ENCODE results near the gene TNIP1.

Gene TNIP1

DNA sequence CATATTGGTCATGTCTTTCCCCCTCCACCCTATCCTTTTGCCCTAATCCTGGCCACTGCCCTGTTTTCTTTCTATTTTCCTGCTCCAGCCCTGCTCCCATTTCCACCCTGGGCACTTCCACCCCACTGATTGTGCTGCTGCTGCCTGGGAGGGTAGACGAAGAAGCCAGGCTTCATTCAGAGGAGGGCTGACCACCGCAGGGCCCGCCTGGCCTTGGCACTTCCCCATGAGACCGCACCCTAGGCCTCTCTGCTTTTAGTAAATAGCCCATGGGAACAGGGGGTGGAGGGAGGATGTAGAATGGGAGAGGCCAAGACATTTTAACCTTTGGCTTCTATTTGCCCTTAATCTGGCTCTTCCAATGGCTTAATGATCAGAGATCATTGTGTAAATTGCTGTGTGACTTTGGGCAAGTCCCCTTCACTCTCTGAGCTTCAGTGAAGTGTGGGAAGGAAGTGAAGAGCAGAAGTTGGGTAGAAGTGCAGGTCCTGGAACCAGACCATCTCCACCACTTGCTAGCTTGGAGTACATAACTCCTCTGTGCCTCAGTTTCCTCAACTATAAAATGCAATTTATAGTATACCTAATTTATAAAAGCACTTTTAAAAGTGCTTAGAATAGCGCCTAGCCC is 74.0 kb downstream of the TNIP1 start:
- Histone ChIP-seq H3K36me3 (no peaks in the 10 kb centered on the region), H3K9me3 (no peaks in the 10 kb centered on the region), H3K4me3 (ENCODE audit: low read depth, low read length) (no peak overlapping the region), H3K4me1 (no peaks in the 10 kb centered on the region), H3K27me3 (no peaks in the 10 kb centered on the region)
- DNase-seq = no peak
- TF ChIP-seq, protein P1, sequence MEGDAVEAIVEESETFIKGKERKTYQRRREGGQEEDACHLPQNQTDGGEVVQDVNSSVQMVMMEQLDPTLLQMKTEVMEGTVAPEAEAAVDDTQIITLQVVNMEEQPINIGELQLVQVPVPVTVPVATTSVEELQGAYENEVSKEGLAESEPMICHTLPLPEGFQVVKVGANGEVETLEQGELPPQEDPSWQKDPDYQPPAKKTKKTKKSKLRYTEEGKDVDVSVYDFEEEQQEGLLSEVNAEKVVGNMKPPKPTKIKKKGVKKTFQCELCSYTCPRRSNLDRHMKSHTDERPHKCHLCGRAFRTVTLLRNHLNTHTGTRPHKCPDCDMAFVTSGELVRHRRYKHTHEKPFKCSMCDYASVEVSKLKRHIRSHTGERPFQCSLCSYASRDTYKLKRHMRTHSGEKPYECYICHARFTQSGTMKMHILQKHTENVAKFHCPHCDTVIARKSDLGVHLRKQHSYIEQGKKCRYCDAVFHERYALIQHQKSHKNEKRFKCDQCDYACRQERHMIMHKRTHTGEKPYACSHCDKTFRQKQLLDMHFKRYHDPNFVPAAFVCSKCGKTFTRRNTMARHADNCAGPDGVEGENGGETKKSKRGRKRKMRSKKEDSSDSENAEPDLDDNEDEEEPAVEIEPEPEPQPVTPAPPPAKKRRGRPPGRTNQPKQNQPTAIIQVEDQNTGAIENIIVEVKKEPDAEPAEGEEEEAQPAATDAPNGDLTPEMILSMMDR (IDR thresholded peaks at IDR 0.05; ENCODE audit: low read depth, low read length) = no peak

DNA sequence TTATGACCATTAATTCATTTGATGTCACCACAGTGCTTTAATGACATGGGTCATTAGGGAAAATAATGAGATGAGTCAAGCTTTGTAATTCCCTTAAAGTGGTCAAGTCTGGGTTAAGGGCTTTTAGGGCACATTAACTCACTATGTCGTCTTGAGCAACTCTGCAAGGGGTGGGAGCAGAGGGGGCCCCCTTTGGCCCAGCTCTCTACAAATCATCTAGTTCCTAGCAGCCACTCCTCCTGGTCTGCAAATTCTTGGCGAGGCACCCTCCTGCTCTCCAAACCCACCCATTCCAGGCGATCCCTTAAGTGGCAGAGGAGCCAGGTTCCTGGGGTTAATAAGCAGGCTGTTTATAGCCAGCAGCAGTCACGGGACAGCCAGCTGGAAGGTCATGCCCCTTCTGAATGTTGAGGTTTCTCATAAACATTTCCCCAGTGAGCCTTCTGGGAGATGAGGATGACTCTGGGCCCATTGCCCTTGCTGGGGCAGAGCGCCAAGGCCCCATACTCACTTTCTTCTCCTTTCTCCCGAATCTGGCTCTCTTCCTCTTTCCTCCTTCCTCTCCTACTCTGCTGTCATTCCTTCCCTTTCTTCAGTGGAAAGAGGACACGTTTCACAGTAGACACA is 74.8 kb downstream of the TNIP1 start:
- Histone ChIP-seq H3K36me3 (no peaks in the 10 kb centered on the region), H3K9me3 (no peaks in the 10 kb centered on the region), H3K4me1 (no peaks in the 10 kb centered on the region), H3K4me3 (ENCODE audit: low read depth, low read length) (no peak overlapping the region), H3K27me3 (no peaks in the 10 kb centered on the region)
- no peak for DNase-seq
- TF ChIP-seq, protein P1 (IDR thresholded peaks at IDR 0.05; ENCODE audit: low read depth, low read length) = no peak

DNA sequence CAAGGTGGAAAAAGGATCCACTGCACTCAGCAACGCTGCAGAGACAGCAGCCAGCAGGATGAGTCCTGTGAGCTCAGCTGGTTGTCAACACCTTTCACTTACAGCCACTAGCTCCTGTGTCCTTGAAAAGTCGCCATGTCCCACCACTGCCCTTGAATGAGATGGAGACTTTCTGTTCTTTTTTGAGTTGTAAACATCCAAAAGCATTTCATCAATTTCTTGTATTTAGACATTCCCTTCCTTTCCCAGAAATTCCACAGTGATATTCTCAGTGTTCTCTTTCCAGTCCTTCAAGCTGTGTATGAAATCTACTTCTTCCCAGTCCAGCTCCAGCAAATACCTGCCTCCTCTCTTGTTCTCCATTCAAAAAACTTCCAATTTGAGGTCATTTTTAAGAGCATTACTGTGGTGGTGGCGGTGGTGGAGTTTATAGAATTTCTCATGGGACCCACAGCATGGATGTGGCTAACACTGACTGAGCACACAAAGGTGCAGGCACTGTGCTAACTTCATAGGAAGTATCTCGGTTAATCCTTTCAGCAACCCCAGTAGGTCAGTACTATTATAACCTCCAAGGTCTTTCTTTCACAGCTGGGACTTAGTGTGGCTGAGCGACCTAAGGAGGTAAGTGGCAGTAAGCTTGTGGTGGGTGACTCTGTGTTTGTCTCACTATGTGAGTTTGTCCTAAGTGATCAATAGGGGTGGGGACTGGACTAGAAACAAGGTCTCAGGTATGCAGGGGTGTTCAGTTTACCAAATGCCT is 75.5 kb downstream of the TNIP1 start:
- Histone ChIP-seq H3K36me3 (no peaks in the 10 kb centered on the region), H3K27me3 (no peaks in the 10 kb centered on the region), H3K4me3 (ENCODE audit: low read depth, low read length) (no peak overlapping the region), H3K9me3 (no peaks in the 10 kb centered on the region), H3K4me1 (no peaks in the 10 kb centered on the region)
- TF ChIP-seq, protein P1 (IDR thresholded peaks at IDR 0.05; ENCODE audit: low read depth, low read length) = no peak
- DNase-seq = no peak

DNA sequence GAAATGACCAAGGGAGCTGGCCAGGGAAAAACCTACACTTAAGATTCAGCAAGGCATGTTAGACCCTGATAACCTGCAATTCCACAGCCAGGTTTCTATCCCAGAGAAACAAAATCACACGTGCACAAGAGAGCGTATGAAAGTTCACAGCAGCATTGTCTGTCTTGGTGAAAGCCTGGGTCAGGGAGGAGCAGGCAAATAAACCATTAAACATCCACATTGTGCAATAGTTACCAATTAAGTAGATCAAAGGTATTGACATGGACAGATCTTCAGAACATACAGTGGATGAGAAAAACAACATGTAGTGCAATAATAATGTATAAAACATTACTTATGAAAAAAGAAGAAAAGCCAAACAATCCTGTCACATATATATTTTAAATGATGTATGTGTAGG is 76.3 kb downstream of the TNIP1 start:
- DNase-seq = no peak
- TF ChIP-seq, protein P1 (IDR thresholded peaks at IDR 0.05; ENCODE audit: low read depth, low read length) = no peak

DNA sequence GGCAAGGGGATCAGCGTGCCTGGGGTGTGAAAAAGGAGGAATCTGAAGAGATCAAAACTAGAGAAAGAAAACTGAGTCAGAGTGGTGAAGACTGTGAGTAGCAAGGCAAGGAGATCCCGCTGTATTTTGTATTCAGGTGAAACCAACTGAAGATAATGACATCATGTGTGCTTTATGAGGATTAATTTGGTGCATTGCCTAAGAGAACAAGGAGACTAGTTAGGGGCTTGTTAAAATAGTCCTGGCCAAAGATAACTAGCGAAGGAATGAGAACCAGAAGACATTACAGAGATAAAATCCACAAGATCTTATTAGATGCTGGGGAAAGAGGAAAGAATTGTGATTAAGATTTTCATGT is 77.4 kb downstream of the TNIP1 start:
- Histone ChIP-seq H3K27me3 (no peaks in the 10 kb centered on the region), H3K9me3 (no peaks in the 10 kb centered on the region), H3K4me1 (no peaks in the 10 kb centered on the region), H3K4me3 (ENCODE audit: low read depth, low read length) (no peak overlapping the region), H3K36me3 (no peaks in the 10 kb centered on the region)
- DNase-seq = no peak
- TF ChIP-seq, protein P1 (IDR thresholded peaks at IDR 0.05; ENCODE audit: low read depth, low read length) = no peak

More for the DNA sequence above, 76.3 kb downstream of the TNIP1 start:
- Histone ChIP-seq H3K4me3 (ENCODE audit: low read depth, low read length) (no peak overlapping the region), H3K27me3 (no peaks in the 10 kb centered on the region), H3K4me1 (no peaks in the 10 kb centered on the region), H3K9me3 (no peaks in the 10 kb centered on the region), H3K36me3 (no peaks in the 10 kb centered on the region)
